Ecto neural progenitor cell (in vitro differentiated cells): ENCODE data around the gene FKTN.
"Not testable (repeated sequence)": the region's sequence is repeated elsewhere in the genome, so short reads cannot be mapped to it uniquely, and the experiment has no call there.

ENCODE experiments used
- DNase-seq: peaks from one replicate; pipeline ENCODE4 v3.0.0-alpha.2; 2018; ENCODE audit warnings: low spot score

Gene FKTN

GRCh38 chr9:105557804-105558610 is at the start of gene FKTN:
TSS of gene FKTN (plus strand) at chr9:105558131. CDS start at chr9:105575033, 16,902 bp downstream.
- peak; percentile 95 for DNase-seq

- no peak for DNase-seq
These were observed 49.4 kb upstream of the FKTN start for GRCh38 chr9:105508530-105508929.

GRCh38 chr9:105510024-105510423 is 47.9 kb upstream of the FKTN start:
- no peak for DNase-seq

- DNase-seq = no peak
These were observed 46.5 kb upstream of the FKTN start for GRCh38 chr9:105511446-105511845.

- DNase-seq = no peak
These were observed 42.0 kb upstream of the FKTN start for GRCh38 chr9:105515811-105516413.

GRCh38 chr9:105519710-105520369 is 38.1 kb upstream of the FKTN start:
- DNase-seq = peak; percentile 48

- not testable (repeated sequence) for DNase-seq
These were observed 36.9 kb upstream of the FKTN start for GRCh38 chr9:105520992-105521391.

GRCh38 chr9:105522618-105523385 is 35.1 kb upstream of the FKTN start:
- DNase-seq = not testable (repeated sequence)

GRCh38 chr9:105531530-105531929 is 26.4 kb upstream of the FKTN start:
- DNase-seq = no peak

GRCh38 chr9:105535920-105536668 is 21.8 kb upstream of the FKTN start:
- DNase-seq = no peak

- DNase-seq = no peak
These were observed 18.5 kb upstream of the FKTN start for GRCh38 chr9:105539452-105539851.

GRCh38 chr9:105541838-105542237 is 16.1 kb upstream of the FKTN start:
- DNase-seq = no peak

GRCh38 chr9:105554042-105554441 is 3.9 kb upstream of the FKTN start:
- DNase-seq = no peak

- DNase-seq = no peak
These were observed 14.5 kb downstream of the FKTN start for GRCh38 chr9:105572455-105572854.

GRCh38 chr9:105579952-105580351 is 22.0 kb downstream of the FKTN start:
- DNase-seq = not testable (repeated sequence)

- not testable (repeated sequence) for DNase-seq
These were observed 23.6 kb downstream of the FKTN start for GRCh38 chr9:105581550-105581949.

- no peak for DNase-seq
These were observed 35.2 kb downstream of the FKTN start for GRCh38 chr9:105593145-105593544.

- DNase-seq = no peak
These were observed 51.0 kb downstream of the FKTN start for GRCh38 chr9:105608721-105609598.

GRCh38 chr9:105621001-105621400 is 63.1 kb downstream of the FKTN start:
- no peak for DNase-seq

GRCh38 chr9:105625088-105625487 is 67.2 kb downstream of the FKTN start:
- no peak for DNase-seq
